Cardiac fibroblast (primary cell): ENCODE results near the gene MROH8.

ENCODE experiments used
- DNase-seq, 2 donors: peaks; one replicate each; pipeline versions ENCODE4 v3.0.0 to v3.0.0-alpha.2; 2010; ENCODE audit warnings: low read depth in 2 of 2
- H3K4me3 ChIP-seq, 2 donors: replicated peaks in 1 of 2; 1 replicate in 1 of 2; 2 replicates in 1 of 2; pipeline ENCODE4 v1.5.1; 2011; ENCODE audit warnings: low read depth in 2 of 2, low read length in 2 of 2, mild to moderate bottlenecking in 2 of 2, moderate library complexity in 1 of 2
- CTCF ChIP-seq: IDR thresholded peaks from one replicate; pipeline ENCODE4 v1.5.1; 2011; ENCODE audit warnings: low read depth, mild to moderate bottlenecking, low read length, inconsistent platforms

MROH8 gene

GRCh38 chr20:37172836-37173235, 6.5 kb downstream of the MROH8 start:
- no peak overlapping the region for H3K4me3 ChIP-seq
- TF ChIP-seq CTCF: no peak
- DNase-seq: no peak

DNA sequence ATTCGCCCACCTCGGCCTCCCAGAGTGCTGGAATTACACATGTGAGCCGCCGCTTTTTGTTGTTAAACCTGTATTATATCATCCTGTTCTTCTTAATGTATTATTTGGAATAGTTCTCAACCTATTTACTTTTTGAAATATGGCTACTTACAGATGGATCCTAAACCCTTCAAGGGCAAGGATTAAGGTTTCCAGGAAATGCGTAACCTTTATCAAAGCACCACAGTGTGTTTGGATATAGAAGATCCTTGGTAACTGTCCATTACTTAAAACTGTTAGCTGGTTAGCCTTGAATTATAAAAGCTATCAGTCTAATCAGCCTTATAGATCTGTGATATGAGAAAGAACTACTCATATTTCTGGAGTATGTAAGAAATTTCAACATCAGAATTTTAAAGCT, 12.5 kb downstream of the MROH8 start:
- TF ChIP-seq CTCF: no peak
- no peak for DNase-seq
- no peak overlapping the region for H3K4me3 ChIP-seq

- H3K4me3 ChIP-seq: no peak overlapping the region
- no peak for DNase-seq
- no peak for TF ChIP-seq CTCF
These were observed 14.3 kb downstream of the MROH8 start for GRCh38 chr20:37165031-37165430.

- no peak for TF ChIP-seq CTCF
- H3K4me3 ChIP-seq: no peak overlapping the region
These were observed 15.4 kb downstream of the MROH8 start for GRCh38 chr20:37163832-37164554.

DNA sequence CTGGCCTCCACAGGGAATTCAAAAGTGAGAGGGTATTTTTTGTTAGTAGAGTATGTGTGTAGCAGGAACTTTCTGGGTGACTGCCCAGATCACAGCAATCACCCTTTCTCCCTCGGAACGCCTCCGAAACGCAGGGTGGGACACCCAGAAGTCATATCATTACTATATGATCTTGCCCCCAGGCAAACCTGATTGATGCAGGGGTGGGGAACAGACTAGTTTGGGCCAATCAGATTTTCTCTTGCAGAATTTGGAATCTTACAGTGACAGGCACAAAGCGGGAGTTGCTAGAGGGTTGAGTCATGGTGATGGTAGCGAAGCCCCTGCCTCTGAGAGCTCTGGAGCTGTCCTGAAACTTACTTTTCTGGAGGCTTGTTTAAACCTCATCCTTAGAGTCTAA, 16.7 kb downstream of the MROH8 start:
- no peak for TF ChIP-seq CTCF
- DNase-seq: no peak
- H3K4me3 ChIP-seq: no peak overlapping the region

More at GRCh38 chr20:37163832-37164554, 15.4 kb downstream of the MROH8 start:
- DNase-seq: no peak

GRCh38 chr20:37161830-37162549, 17.4 kb downstream of the MROH8 start:
- no peak for TF ChIP-seq CTCF
- H3K4me3 ChIP-seq: no peak overlapping the region
- DNase-seq: no peak
